ENCODE results near the gene SLC27A3.
A peak's percentile ranks its signal among the peaks of the same experiment; 100 is the strongest.
"Not testable (repeated sequence)": the region's sequence is repeated elsewhere in the genome, so short reads cannot be mapped to it uniquely, and the experiment has no call there.

The SLC27A3 gene

GRCh38 chr1:153780551-153780950, 5.3 kb downstream of the SLC27A3 start:
- DNase-seq, result no peak

GRCh38 chr1:153782648-153783047, 7.4 kb downstream of the SLC27A3 start:
- DNase-seq, result not testable (repeated sequence)

- DNase-seq, result peak; percentile 90
Measured at GRCh38 chr1:153783233-153784190, 8.3 kb downstream of the SLC27A3 start.

- DNase-seq, result no peak
Measured at GRCh38 chr1:153786038-153786790, 11.0 kb downstream of the SLC27A3 start.

- no peak for DNase-seq
Measured at GRCh38 chr1:153789478-153790034, 14.3 kb downstream of the SLC27A3 start.

- DNase-seq, result no peak
Measured at GRCh38 chr1:153790313-153790965, 15.2 kb downstream of the SLC27A3 start.

GRCh38 chr1:153790966-153791647, 15.9 kb downstream of the SLC27A3 start:
- no peak for DNase-seq

- no peak for DNase-seq
Measured at GRCh38 chr1:153791648-153792253, 16.5 kb downstream of the SLC27A3 start.

- DNase-seq, result no peak
Measured at GRCh38 chr1:153792631-153793041, 17.4 kb downstream of the SLC27A3 start.

- DNase-seq, result no peak
Measured at GRCh38 chr1:153793261-153793972, 18.2 kb downstream of the SLC27A3 start.

GRCh38 chr1:153793973-153794615, 18.9 kb downstream of the SLC27A3 start:
- no peak for DNase-seq

GRCh38 chr1:153794624-153795329, 19.6 kb downstream of the SLC27A3 start:
- DNase-seq, result no peak

- no peak for DNase-seq
Measured at GRCh38 chr1:153795330-153795837, 20.2 kb downstream of the SLC27A3 start.

GRCh38 chr1:153795934-153796785, 21.0 kb downstream of the SLC27A3 start:
- DNase-seq, result no peak

- peak; percentile 81 for DNase-seq
Measured at GRCh38 chr1:153796786-153797659, 21.8 kb downstream of the SLC27A3 start.

GRCh38 chr1:153798468-153798780, 23.2 kb downstream of the SLC27A3 start:
- no peak for DNase-seq

- no peak for DNase-seq
Measured at GRCh38 chr1:153799016-153799415, 23.8 kb downstream of the SLC27A3 start.
